Mucosa of descending colon (tissue), 3 donors: ENCODE results near the gene GRM7. TPM values are rescaled to one million over a fixed set of nuclear protein-coding genes. Genes with fewer than 3 reads are reported as not detected.

ENCODE experiments used
- ATAC-seq: fragments of 200-7000 bp; cut with Tn5 transposase; one replicate; pipeline ENCODE4 v1.9.1; 2020; ENCODE audit warnings: mild to moderate bottlenecking, moderate library complexity
- DNase-seq, 3 donors: peaks; one replicate each; pipeline ENCODE4 v3.0.0-alpha.2; 2020
- H3K36me3 ChIP-seq: fragments of 200-600 bp; one replicate; pipeline ENCODE4 v1.8.0; 2021; ENCODE audit warnings: low read depth, mild to moderate bottlenecking
- H3K4me1 ChIP-seq: fragments of 200-600 bp; one replicate; pipeline ENCODE4 v1.8.0; 2021; ENCODE audit warnings: low read depth, mild to moderate bottlenecking
- H3K4me3 ChIP-seq: fragments of 200-600 bp; one replicate; pipeline ENCODE4 v1.8.0; 2021; ENCODE audit warnings: mild to moderate bottlenecking
- H3K9me3 ChIP-seq: fragments of 200-600 bp; one replicate; pipeline ENCODE4 v1.8.0; 2021; ENCODE audit warnings: mild to moderate bottlenecking
- intact Hi-C, 2 donors: fragments of 100-400 bp; cut with DNase I in 1 of 2; cut with micrococcal nuclease in 1 of 2; formaldehyde crosslinking; loops; one replicate each; pipeline versions ENCODE4 v1.11.0 to v1.11.1; 2022; cut with DNase I, micrococcal nuclease
- total RNA-seq, 3 donors: library from RNA; stranded (reverse); fragmentation: NEBNext Ultra II Directional in 2 of 3; extraction: Animal tissue kit (Norgen Biotek cat#: 25700) in 2 of 3; gene quantifications; one replicate each; pipeline versions ENCODE4 v1.2.1 to v1.2.4, GENCODE V29; 2021 to 2023
- TF ChIP-seq, protein P1 (sequence below): fragments of 200-600 bp; IDR thresholded peaks from one replicate; pipeline ENCODE4 v1.8.0; 2022; ENCODE audit warnings: antibody characterized with exemption, mild to moderate bottlenecking
- donor health status: DM: no; HTN: no; CAD: no; lungs with moderate emphysema.
- donor health status: DM: no; HTN: no; CAD: no.
- donor health status: DM: no; HTN: yes; CAD: no.

The GRM7 gene
- total RNA-seq, 3 donors from 2014 or later, result 0.09 to 0.39 (median 0.14) TPM

DNA sequence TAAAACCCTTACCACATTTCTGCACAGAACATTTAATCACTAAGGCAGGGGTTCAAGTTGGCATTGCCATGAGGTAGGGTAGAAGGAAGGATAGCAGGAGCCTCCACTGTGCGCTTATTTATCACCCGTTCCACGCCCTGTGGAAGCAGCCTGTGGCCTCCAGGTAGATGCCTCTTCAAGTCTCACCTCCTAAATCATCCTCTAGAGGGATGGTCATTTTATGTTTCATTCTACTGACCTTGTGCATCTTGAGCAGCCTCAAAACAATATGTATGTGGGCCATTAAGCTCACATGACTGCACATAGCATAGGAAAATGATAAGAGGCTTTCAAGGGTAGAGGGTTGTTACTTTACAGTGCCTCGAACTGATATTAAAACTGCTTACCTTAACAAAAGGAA lies 546.2 kb downstream of the GRM7 start:
- no peaks in the 10 kb centered on the region for H3K9me3 ChIP-seq
- intact Hi-C loops, result no loop called here
- DNase-seq (no peak), ATAC-seq (no peak)
- H3K4me1 ChIP-seq, result no peaks in the 10 kb centered on the region
- no peaks in the 10 kb centered on the region for H3K36me3 ChIP-seq
- H3K4me3 ChIP-seq, result no peak overlapping the region
- TF ChIP-seq, protein P1, sequence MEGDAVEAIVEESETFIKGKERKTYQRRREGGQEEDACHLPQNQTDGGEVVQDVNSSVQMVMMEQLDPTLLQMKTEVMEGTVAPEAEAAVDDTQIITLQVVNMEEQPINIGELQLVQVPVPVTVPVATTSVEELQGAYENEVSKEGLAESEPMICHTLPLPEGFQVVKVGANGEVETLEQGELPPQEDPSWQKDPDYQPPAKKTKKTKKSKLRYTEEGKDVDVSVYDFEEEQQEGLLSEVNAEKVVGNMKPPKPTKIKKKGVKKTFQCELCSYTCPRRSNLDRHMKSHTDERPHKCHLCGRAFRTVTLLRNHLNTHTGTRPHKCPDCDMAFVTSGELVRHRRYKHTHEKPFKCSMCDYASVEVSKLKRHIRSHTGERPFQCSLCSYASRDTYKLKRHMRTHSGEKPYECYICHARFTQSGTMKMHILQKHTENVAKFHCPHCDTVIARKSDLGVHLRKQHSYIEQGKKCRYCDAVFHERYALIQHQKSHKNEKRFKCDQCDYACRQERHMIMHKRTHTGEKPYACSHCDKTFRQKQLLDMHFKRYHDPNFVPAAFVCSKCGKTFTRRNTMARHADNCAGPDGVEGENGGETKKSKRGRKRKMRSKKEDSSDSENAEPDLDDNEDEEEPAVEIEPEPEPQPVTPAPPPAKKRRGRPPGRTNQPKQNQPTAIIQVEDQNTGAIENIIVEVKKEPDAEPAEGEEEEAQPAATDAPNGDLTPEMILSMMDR, result no peak

DNA sequence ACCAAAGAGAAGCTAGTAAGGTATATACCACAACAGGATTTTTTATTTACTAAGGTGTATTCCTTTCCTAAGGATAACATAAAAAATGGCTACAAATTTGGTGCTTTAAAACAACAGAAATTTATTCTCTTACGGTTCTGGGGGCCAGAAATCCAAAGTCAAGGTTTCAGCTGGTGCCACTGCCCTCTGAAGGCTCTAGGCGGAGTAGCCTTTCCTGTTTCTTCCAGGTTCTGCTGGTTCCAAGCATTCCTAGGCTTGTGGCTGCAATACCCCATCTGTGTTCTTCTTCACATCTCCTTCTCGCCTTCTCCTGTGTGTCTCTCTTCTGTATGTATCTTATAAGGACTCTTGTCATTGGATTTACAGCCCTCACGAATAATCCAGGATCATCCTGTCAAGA lies 549.9 kb downstream of the GRM7 start:
- H3K9me3 ChIP-seq, result no peaks in the 10 kb centered on the region
- ATAC-seq (no peak), DNase-seq (no peak)
- no peaks in the 10 kb centered on the region for H3K4me1 ChIP-seq
- H3K4me3 ChIP-seq, result no peak overlapping the region
- intact Hi-C loops, result no loop called here
- TF ChIP-seq, protein P1, result no peak
- no peaks in the 10 kb centered on the region for H3K36me3 ChIP-seq

DNA sequence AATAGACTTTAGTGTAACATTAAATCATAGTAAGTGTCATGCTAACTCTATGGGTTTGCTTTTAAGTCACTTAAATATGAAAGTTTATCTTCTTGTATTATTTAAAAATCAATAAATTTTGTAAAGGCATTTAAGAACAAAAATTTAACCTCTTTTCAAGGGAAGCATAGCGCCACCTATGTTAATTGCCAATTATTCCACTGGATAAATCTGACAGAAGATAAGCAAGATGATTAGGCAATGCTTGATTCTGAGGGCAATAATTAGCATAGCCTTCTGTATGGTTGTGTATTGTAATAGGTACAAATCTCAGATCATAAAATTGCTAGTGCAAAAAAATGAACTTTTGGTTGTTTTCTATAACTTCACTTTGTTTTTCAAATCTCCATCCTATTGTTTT lies 560.1 kb downstream of the GRM7 start:
- Histone ChIP-seq H3K4me1 (no peaks in the 10 kb centered on the region), H3K36me3 (no peaks in the 10 kb centered on the region), H3K9me3 (no peaks in the 10 kb centered on the region), H3K4me3 (no peak overlapping the region)
- DNase-seq (no peak), ATAC-seq (no peak)
- intact Hi-C loops, result no loop called here
- TF ChIP-seq, protein P1, result no peak

DNA sequence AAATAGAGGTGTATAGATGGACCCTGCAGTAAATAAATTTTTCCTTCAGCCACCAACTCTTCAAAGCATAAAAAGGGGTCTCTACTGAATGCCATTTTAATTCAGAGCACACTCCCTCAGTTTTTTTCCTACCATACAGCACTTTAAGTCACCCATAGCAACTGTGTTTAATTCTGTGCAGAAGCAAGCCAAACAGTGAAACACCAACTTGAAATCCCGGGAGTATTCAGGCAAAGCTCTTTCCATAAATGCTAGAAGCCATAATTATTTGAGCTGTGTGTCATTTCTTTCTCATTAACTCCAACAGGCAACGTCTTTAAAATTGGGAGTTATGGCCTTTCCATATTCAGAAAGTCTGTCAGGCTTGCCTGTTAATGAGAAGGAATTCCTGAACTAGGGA lies 562.1 kb downstream of the GRM7 start:
- intact Hi-C loops, result no loop called here
- no peak for ATAC-seq
- TF ChIP-seq, protein P1, result no peak
- DNase-seq, result no peak
- Histone ChIP-seq H3K9me3 (no peaks in the 10 kb centered on the region), H3K4me1 (no peaks in the 10 kb centered on the region), H3K36me3 (no peaks in the 10 kb centered on the region), H3K4me3 (no peak overlapping the region)

DNA sequence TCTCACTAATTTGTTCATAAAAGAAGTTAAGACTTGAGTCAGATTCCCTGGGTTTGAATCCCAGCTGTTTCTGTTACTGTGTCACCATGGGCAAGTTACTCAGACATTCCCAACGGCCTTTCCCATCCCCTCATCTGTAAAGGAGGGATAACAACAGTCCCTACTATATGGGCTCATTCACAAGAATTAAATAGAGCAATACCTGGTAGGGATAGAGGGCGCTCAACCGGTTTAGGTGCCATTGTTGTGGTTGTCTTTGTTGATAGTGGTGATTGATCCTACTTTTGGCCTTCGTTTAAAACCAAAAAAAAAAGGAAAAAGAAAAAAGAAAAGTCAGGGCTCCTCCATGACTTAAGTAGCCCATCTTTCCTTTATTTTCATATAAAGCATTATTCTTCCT lies 563.1 kb downstream of the GRM7 start:
- intact Hi-C loops, result no loop called here
- ATAC-seq (no peak), DNase-seq (no peak)
- TF ChIP-seq, protein P1, result no peak
- no peak overlapping the region for H3K4me3 ChIP-seq
- H3K36me3 ChIP-seq, result no peaks in the 10 kb centered on the region
- H3K9me3 ChIP-seq, result no peaks in the 10 kb centered on the region
- no peaks in the 10 kb centered on the region for H3K4me1 ChIP-seq

DNA sequence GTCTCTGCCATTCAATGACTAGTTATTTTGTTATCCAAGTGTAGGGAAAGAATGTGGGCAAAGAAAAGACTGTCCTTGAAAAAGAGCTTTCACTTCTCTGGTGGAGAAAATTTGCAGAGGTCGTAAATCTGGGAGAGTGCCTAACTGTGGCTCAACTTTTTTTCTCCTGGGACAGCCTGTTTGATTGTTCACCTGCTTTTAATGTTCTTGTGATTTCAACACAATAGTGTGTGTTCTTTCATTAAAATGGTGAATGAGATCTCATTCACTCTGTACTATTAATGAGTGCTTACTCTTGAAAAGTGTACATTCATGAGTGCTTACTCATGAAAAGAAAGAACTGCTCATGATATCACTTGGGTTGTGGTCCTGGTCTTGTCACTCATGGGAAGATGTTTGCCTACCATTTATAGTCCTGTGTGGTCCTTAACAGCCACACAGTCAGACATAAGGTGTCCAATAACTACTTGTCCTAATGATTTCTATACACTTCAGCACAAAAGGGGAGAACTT lies 567.3 kb downstream of the GRM7 start:
- ATAC-seq, result no peak
- no peaks in the 10 kb centered on the region for H3K4me1 ChIP-seq

More for the DNA sequence above, 567.3 kb downstream of the GRM7 start:
- H3K4me3 ChIP-seq, result no peak overlapping the region
- TF ChIP-seq, protein P1, result no peak
- no peaks in the 10 kb centered on the region for H3K36me3 ChIP-seq
- peaks cover 11% of the 10 kb centered on the region for H3K9me3 ChIP-seq
- DNase-seq, result no peak
- intact Hi-C loops, result no loop called here
